ENCODE results near the gene TKT.

The TKT gene

GRCh38 chr3:53238886-53239285, 16.9 kb downstream of the TKT start:
- DNase-seq: no peak

GRCh38 chr3:53238051-53238850, 17.6 kb downstream of the TKT start:
- no peak for DNase-seq

- DNase-seq: no peak
These were observed 19.5 kb downstream of the TKT start for GRCh38 chr3:53236112-53236841.

- DNase-seq: no peak
These were observed 20.3 kb downstream of the TKT start for GRCh38 chr3:53235545-53235944.

GRCh38 chr3:53234841-53235232, 21.0 kb downstream of the TKT start:
- no peak for DNase-seq

GRCh38 chr3:53234130-53234840, 21.5 kb downstream of the TKT start:
- no peak for DNase-seq

- DNase-seq: no peak
These were observed 23.0 kb downstream of the TKT start for GRCh38 chr3:53232641-53233377.

GRCh38 chr3:53231532-53232511, 24.0 kb downstream of the TKT start:
- no peak for DNase-seq

GRCh38 chr3:53230789-53231188, 25.0 kb downstream of the TKT start:
- DNase-seq: no peak

GRCh38 chr3:53230041-53230621, 25.7 kb downstream of the TKT start:
- no peak for DNase-seq

- DNase-seq: no peak
These were observed 26.2 kb downstream of the TKT start for GRCh38 chr3:53229606-53230005.

- no peak for DNase-seq
These were observed 26.7 kb downstream of the TKT start for GRCh38 chr3:53229171-53229570.

- DNase-seq: no peak
These were observed 27.6 kb downstream of the TKT start for GRCh38 chr3:53227993-53228885.

- DNase-seq: no peak
These were observed 28.9 kb downstream of the TKT start for GRCh38 chr3:53226841-53227407.

GRCh38 chr3:53226142-53226840, 29.5 kb downstream of the TKT start:
- DNase-seq: no peak

GRCh38 chr3:53225651-53226050, 30.2 kb downstream of the TKT start:
- no peak for DNase-seq

GRCh38 chr3:53225181-53225580, 30.6 kb downstream of the TKT start:
- DNase-seq: no peak

- no peak for DNase-seq
These were observed 31.3 kb downstream of the TKT start for GRCh38 chr3:53224536-53224935.

- no peak for DNase-seq
These were observed 31.8 kb downstream of the TKT start for GRCh38 chr3:53224026-53224425.

Measured in NCI-H1092 (cell line).